Epidermal melanocyte (primary cell): ENCODE data around the gene PLIN1.

Experiments used
- DNase-seq: peaks from one replicate; pipeline ENCODE4 v3.0.0; 2011; ENCODE audit warnings: low spot score; ENCODE audit not compliant: insufficient read length

The PLIN1 gene

DNA sequence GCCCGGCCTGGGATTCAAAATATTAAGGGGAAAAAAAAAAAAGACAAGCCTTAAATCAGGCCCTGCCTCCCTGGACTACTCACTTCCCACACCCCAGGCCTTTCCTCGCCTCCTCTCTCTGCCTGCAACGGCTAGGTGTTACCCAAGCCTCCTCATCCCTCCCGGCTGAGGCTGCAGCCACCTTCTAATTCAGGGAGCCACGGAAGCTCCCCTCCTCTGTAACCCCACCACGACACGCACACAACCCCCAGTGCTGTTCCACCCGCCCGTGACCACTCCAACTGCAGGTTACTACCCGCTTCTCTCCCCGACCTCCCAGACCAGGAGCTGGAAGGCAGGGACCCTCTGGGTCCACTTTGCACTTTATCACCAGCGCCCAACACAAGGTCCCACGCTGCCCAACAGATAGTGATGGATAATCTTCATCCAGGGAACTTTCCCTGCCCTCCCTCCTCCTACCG, 24.8 kb downstream of the PLIN1 start:
- DNase-seq: no peak

DNA sequence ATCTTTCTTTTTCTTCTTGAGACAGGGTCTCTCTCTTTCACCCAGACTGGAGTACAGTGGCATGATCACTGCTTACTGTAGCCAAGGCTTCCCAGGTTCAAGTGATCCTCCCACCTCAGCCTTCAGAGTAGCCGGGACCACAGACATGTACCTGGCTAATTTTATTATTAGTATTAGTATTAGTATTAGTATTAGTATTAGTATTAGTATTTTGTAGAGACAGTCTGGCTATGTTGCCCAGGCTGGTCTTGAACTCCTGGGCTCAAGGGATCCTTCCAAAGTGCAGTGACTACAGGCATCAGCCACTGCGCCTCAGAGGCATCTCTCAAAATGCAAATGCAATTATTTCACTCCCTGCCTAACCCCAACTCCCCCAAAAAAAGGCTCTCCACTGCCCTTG, 25.6 kb downstream of the PLIN1 start:
- no peak for DNase-seq

DNA sequence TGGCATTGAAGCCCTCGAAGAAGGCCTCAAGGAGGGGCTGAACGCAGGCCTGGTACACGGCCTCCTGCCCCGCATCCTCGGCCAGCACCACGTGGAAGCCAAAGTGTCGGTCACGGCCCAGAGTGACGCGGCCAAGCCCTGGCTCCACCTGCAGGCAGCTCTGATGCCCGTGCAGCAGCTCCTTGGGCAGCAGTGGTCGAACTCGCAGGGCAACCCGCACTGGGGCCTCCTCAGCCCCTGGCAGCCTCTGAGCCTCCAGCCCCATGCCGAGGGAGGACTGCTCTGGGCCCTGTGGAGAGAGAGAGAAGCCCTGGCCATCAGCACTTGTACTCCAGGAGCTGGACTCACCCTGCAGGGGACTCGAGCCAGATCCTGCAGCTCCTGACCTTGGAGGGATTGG, 26.5 kb downstream of the PLIN1 start:
- DNase-seq: no peak

DNA sequence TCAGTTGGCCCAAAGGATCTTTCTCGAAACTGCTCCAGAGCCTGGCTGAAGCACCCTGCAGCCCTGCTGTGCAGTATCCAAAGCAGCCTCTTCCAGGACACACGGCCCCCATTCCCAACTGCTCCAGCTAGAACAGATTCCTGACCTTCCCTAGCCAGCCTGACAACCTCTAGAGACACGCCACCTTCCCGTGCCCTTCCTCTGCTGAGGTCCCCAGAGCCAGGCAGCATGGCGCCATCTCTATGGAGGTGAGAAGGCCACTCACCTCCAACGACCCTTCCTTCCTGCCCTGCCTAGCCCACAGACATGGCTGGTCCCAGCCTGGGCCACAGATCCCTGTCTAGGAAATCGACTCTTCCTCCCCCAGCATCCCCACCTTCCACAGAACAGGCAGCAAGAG, 27.0 kb downstream of the PLIN1 start:
- no peak for DNase-seq

DNA sequence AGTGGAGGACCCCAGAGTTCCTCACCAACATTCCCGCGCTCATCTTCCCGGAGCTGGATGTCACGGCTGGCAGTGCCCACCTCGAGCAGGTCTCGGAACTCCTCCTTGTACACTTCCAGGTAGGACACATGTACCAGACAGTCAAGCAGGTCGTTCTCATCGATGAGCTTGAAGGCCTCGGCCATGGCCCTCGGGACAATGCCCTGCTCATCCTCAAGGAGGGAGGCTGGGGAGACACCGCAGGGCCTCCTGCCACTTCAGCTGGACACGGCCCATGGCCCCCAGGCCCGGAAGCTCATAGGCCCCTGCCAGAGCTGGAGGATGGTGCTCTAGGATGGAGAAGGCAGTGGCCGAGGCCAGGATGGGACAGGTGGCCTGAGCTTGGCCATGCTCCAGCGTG, 29.5 kb downstream of the PLIN1 start:
- DNase-seq: no peak

DNA sequence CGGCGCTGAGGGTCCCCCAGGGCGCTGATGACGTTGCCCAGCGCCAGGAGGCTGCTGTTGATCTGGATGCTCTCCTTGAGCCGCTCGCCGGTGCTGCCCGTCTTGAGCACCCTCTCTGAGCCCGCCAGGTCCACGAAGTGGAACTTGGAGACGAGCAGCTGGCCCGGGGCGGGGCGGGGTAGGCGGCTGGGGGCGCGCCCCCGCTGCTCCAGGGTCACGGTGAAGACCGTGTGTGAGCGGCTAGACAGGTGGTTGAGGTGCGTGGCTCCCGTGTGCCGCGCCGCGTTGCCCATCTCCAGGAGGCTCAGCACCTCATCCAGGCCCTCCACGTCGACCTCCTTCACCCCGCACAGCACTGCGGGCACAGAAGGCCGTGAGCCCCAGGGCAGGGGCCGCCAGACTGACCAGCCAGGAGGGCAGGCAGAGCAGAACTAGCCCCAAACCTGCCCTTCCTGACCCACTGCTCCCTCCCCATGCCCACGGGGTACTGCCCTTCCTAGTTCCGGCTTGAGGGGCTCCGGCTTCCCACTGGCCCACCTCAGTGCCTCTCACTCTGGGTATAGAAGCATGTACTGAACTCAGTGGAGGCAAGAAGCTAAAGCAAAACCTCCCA, 30.0 kb downstream of the PLIN1 start:
- DNase-seq: no peak

DNA sequence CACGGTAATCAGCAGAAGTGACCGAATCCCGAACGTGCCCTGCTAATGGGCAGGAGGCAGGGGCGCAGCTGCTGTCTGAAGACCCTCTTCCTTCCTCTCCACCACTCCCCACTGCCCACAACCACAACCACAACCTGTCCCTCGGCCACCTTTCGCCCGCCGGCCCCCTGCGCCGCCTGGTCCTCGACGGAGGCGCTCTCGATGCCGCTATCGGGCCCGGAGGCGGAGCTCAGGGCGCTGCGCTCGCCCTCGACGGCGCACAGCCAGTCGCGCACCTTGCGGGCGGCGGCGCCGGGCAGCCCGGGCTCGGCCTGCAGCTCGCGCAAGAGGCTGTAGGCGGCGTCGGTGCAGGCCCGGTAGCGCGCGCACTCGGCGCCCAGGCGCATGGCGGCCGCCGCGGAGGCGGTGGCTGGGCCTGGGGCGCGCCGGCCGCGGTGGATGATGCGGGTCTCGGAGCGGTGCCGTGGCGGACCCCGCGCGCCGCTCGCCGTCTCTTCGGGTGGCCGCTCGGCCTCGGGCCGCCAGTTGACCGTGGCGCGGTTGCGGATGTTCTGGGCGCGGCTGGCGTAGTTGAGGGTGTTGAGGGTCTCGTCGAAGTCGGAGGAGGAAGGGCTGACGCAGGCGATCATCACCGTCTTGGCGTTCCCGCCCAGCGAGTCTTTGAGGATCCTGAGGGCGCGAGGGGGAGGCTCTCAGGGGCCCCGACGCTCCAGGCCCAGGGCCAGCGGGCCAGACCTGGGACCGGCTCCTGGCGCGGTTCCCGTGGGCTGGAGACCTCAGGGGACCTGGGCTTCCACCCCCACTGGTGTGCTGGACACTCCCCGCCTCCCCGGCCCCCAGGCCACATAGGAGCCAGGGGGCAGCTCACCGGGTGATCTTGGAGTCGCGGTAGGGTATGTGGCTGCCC, 30.8 kb downstream of the PLIN1 start:
- DNase-seq: no peak

DNA sequence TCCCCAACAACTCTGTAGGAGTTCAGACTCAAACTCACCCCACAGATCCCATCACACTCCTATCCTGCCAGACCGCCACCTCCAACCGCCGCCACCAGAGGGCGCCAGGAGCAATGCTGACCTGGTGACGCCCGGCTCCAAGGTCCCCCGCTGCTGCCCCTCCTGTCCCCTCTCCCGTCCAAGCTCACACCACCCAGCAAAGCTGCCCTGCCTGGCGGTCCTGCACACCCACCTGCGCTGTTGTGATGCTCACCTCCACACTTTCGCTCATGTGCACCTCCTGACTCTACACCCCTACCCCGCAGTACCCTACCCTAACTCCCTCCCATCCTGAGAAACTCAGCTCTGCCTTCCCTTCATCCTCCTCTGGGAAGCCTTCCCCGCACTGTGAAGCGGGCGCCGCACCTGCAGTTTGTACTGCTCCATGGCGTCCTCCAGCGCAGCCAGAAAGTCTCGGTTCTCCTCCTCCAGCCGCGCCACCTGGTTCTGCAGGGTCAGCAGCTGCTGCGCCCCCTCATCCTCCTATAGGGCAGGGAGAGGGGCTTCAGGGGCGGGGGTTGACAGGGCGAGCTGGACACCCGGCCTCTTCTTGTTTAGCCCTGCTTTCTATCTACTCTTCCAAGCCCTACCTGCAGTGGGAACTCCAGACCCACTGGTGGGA, 31.8 kb downstream of the PLIN1 start:
- peak; percentile 93 for DNase-seq

DNA sequence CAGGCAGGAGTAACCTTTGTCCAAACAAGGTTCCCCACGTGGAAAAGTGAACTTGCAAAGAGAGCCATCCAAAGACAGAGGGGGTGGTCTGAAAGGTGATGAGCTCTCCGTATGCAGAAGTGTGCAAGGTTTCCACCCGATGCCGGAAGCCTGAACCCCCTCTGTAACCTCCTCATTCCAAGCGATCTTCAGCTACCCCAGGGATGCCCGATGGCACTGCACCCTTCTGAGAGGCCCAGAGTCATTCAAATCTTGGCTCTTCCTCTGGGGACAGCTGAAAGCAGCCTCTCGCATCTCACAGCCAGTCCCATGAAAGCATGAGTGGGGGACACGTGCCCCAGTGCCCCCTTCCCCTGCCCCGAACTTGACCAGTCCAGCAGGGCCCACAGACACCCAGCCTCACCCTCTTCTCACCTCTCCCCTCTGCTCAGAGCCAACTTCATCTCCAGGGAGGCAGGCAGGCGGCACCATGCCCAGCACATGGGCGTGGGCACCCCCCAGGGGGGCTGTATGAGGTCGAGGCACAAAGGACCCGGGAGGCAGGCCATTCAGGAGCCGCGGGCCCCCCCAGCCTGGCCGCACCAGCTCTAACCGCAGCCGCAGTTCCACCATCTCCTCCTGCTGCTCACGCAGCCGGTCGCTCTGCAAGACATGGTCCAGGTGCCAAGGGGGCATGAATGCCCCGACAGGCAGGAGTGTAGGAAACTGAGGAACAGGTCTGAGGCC, 32.6 kb downstream of the PLIN1 start:
- DNase-seq: no peak

DNA sequence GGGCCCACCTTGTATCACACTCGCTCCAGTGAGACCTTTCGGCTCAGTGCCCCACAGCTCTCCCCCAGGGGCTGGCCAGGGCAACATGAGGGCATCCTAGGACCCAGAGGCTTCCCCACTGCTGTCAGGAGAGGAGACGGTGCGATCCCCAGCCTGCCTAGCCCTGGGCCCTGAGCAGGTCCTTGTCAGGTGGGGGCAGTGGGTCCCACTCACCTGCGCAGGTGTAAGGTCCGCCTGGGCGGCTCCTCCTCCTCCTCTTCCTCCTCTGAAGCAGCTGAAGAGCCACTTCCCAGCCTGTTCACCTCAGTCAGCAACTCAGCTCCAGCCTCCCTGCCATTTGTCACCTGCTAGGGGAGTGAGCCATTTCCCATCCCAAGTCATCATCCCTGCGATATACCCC, 33.5 kb downstream of the PLIN1 start:
- DNase-seq: no peak

DNA sequence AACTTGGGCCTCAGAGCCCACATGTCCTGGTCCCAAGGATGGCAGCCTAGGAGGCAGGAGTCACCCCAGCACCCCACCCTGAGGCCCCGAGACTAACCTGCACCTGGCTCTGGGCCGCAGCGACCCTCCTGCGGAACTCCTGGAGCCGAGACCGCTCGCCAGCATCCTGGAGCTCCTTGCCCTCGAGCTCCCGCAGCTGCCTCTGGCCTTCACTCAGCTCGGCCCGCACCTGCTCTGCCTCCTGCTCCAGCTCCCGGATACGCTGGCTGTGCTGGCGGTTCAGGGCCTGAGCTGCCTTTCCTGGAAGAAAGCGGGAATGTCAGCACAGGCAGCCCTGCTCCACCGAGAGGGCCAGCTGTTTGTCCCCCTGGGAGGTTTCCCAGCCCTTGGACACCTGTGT, 37.1 kb downstream of the PLIN1 start:
- no peak for DNase-seq

DNA sequence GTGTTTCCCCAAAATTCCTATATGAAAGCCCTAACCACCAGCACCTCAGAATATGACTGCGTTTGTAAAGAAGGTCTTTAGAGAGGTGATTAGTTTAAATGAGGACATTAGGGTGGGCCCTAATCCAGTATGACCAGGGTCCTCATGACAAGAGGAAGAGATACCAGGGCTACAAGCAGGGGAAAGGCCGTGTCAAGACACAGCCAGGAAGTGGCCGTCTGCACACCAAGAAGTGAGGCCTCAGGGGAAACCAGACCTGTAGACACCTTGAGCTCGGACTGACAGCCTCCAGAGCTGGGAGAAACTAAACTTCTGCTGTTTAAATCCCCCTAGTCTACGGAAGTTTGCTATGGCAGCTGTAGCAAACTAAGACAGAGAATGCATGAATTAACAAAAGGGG, 38.1 kb downstream of the PLIN1 start:
- DNase-seq: no peak

DNA sequence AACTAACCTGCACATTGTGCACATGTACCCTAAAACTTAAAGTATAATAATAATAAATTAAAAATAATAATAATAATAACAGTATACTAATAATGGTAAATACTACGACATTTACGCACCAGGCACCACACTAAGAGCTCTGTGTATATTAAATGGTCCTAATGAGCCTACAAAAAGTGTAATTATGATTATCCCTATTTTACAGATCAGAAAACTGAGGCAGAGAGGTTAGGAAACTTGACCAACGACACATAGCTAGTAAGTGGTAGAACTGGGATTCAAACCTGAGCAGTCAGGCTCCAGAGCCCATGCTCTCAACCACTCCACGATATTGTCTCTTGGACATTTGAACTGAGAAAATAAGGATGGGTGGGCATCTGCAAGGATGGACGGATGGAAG, 38.9 kb downstream of the PLIN1 start:
- no peak for DNase-seq

DNA sequence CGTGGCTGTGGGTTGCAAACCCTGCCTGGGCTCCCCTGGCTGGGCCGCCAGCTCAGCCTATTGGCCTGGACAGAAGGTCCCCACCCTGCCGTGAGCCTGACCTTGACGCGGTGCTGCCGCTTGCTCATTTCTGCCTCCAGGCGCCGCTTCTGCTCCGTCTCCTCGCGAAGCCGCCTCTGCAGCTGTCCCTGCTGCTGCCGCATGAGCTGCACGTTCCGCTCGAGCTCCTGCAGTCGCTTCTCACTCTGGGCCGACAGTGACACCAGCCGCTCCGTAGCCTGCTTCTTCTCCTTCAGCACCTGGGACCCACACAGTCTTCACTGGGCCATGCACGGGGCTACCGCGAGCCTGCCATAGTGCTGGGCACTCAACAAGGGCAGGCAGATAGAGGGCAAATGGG, 45.6 kb downstream of the PLIN1 start:
- DNase-seq: no peak

DNA sequence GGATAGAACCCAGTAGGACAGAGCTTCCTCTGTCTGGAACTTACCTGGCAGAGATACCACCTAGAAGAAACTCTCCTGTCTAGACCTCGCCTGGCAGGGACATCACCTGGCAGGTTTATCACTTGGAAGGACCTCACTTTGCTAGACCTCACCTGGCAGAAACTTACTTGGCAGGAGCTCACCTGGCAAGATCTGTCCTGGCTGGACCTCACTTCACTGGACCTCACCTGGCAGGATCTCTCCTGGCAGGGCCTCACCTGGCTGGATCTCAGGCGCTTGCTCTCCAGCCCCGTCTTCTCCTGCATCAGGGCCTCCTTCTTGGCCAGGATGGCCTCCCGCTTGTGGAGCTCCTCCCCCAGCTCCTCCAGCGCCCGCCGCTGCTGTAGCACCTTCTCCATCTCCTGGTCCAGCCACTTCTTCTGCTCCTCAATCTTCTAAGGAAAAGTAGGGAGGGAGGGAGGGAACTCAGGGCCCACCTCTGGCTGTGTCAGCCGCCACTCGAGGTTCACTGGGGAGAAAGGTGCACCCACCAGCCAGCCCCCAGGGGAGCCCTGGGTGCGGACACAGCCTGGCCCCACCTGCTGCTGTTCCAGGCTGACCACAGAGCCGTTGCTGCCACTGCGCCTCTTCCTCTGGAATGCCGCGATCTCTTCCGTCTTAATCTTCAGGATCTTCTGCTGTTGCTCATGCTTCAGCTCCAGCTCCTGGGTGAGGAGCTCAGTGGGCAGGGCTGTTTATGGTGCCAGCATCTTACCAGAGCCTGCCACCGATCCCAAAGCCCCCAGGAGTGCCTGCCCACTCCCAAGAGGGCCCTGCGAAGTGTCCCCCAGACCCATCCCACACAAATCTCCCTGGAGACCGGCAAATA, 46.4 kb downstream of the PLIN1 start:
- DNase-seq: no peak

DNA sequence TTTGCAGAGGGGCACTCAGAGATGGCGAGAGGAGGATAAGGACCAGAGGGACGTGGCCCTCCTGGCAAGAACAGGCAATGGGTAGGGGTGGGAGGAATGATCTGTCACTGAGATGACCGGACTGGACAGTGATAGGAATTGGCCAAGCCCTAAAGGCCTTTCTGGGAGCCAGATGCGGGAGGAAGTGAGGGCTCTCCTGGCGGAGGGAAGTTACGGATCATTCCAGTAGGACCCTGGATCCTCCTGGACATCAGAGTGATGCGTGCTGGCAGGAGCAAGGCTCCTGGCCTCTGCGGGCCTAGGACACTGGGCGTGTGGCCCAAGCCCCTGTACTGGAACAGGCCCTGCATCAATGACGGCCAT, 47.3 kb downstream of the PLIN1 start:
- DNase-seq: no peak

DNA sequence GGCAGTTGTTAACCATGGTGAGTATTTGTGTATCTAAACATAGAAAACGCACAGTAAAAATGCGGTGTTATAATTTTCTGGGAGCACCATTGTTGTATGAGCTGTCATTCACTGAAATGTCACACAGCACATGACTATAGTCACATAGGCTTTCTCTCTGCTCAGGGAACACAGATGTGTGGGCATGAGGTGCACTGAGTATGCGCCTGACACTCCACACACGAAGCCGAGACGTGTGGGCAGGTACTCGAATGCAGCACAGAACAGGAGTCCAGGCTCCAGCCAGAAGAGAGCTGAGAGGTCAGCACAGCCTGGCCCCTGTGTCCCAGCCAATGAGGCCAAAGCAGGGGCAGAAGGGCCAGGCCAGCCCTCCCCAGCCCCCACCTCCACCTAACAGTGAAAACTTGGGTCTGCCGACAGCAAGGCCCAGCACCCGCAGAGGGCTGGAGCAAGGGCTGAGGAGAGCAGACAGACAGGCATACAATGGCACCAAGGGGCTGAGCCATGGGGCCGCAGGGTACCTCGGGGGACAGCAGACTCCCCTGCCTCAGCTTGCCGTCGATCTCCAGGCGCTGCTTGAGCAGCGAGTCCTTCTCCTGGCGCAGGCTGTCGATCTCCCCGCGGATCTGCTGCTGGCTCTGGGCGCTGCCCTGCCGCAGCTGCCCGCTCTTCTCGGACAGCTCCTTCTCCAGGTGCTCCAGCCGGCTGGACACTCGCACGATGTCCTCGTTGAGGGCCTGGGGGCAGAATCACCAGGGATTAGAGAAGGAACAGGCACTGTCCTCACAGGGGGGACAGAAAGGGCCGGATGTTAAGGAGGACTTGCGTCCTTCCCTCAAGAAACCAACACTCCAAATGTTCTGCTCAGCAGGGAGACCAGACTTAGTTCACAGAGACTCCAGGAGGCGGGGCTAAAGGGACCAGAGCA, 47.9 kb downstream of the PLIN1 start:
- DNase-seq: no peak

DNA sequence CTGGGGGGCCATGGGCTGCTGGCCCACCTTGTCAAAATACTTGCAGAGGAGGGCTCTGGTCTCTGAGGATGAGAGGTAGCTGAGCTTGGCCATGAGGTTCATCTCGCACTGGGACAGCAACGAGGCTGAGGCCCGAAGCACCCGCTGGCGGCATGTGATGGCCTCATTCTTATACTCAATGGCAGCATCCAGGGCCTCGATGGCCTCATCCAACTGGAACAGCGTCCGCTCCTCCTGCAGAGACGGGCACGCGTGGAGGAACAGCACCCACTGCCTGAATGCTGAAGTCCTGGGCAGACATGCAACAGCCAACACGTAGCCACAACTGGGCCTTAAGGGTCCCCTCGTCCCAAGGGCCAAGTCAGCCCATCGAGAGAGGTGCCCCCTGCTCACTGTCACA, 48.9 kb downstream of the PLIN1 start:
- no peak for DNase-seq

DNA sequence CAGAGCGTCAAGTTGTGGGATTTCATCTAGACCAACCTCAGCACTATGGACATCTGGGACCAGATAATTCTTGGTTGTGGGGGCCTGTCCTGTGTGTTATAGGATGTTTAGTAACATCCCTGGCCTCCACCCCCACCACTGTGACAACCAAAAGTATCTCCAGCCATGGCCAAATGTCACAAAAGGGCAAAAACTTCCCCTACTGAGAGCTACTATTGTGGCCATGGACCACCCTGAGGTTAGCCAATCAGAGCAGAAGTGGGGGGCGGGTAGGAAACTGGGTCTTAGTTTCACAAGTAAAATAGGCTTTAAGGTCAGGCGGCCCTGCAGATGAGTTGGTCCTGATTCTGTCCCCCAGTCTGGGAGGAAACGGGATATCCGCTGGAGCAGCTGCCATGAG, 49.3 kb downstream of the PLIN1 start:
- no peak for DNase-seq
